DOHH2 (cell line): ENCODE results near the gene UBE2F.

Source experiments
- CTCF ChIP-seq: fragments of 200-600 bp; sonication (generic); IDR thresholded peaks from one replicate; pipeline ENCODE4 v1.5.1; 2014; ENCODE audit warnings: antibody characterized with exemption, mild to moderate bottlenecking, low read depth, low read length; ENCODE audit not compliant: poor library complexity, severe bottlenecking
- EZH2phosphoT487 ChIP-seq: fragments of 200-600 bp; sonication (generic); IDR thresholded peaks from 2 replicates; pipeline ENCODE4 v1.6.1; 2017; ENCODE audit warnings: borderline replicate concordance, mild to moderate bottlenecking, antibody characterized with exemption, low read length, moderate library complexity, mixed read lengths

DNA sequence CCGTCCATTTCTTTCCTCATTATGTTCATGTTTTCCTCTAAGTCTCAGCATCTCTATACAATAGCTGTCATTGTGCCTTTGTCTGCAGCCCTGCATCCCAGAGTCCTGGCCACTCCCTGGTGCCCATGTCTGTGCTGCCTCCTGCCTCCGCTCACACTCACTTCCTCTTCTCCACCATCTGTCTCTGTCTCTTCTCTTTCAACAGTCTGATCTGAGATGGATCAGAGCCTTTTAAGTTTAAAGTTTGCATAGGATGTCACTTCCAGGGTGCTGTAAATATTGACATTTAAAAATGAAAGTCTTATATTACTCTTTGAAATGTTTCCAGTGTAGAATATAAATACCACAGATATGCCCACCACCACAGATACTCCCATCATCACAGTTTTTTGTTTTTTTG, 42.7 kb downstream of the UBE2F start:
- no peak for TF ChIP-seq CTCF
- no peak for TF ChIP-seq EZH2phosphoT487
